Transverse colon (tissue), 4 donors: ENCODE results near the gene ADGRB3. TPM values are rescaled to one million over a fixed set of nuclear protein-coding genes. Genes with fewer than 3 reads are reported as not detected.

ENCODE experiments used
- DNase-seq: peaks from one replicate; pipeline ENCODE4 v3.0.0-alpha.2; 2019
- H3K27ac ChIP-seq, 4 donors: fragments of 200-600 bp; sonication (generic); 2 replicates each; pipeline ENCODE4 v1.5.1; 2016 to 2018; ENCODE audit warnings: inconsistent platforms in 4 of 4
- H3K27me3 ChIP-seq: fragments of 200-600 bp; sonication (generic); 2 replicates; pipeline ENCODE4 v1.5.1; 2017; ENCODE audit warnings: inconsistent platforms
- H3K36me3 ChIP-seq, 4 donors: fragments of 200-600 bp; sonication (generic); 2 replicates each; pipeline ENCODE4 v1.5.1; 2017 to 2019; ENCODE audit warnings: inconsistent platforms in 4 of 4
- H3K4me1 ChIP-seq, 4 donors: fragments of 200-600 bp; sonication (generic); 2 replicates each; pipeline ENCODE4 v1.5.1; 2017 to 2020; ENCODE audit warnings: inconsistent platforms in 4 of 4
- H3K4me3 ChIP-seq, 4 donors: fragments of 200-600 bp; sonication (generic); 1 replicate in 1 of 4; 2 replicates in 3 of 4; pipeline versions ENCODE4 v1.5.1 to v1.6.1; 2017 to 2019; ENCODE audit warnings: inconsistent platforms in 4 of 4
- H3K9me3 ChIP-seq, 2 donors: fragments of 200-600 bp; sonication (generic); 2 replicates each; pipeline ENCODE4 v1.5.1; 2017 to 2019; ENCODE audit warnings: inconsistent platforms in 2 of 2
- CTCF ChIP-seq, 5 experiments: fragments of 200-600 bp in 3 of 5; fragments of 450-650 bp in 2 of 5; sonication (generic) in 3 of 5; IDR thresholded peaks; 1 replicate in 2 of 5; 2 replicates in 3 of 5; pipeline ENCODE4 v1.5.1; 2016 to 2017; ENCODE audit warnings: antibody characterized with exemption in 5 of 5, inconsistent platforms in 3 of 5, mild to moderate bottlenecking in 2 of 5, moderate library complexity in 1 of 5
- EP300 ChIP-seq: sonication (generic); formaldehyde crosslinking; IDR thresholded peaks from one replicate; pipeline ENCODE4 v1.6.1; 2017; ENCODE audit warnings: antibody characterized with exemption, low read depth
- POLR2A ChIP-seq: fragments of 450-650 bp; IDR thresholded peaks from one replicate; pipeline ENCODE4 v1.6.1; 2016; ENCODE audit warnings: antibody characterized with exemption, mild to moderate bottlenecking, moderate library complexity
- POLR2AphosphoS5 ChIP-seq, 3 donors: sonication (generic); formaldehyde crosslinking; IDR thresholded peaks; one replicate each; pipeline ENCODE4 v1.6.1; 2016; ENCODE audit warnings: antibody characterized with exemption in 3 of 3
- WGBS, 2 donors: methylation state at CpG; one replicate each; pipeline ENCODE4 v1.1.5; 2018; ENCODE audit warnings: low coverage in 1 of 2; 5-methylcytosine and 5-hydroxymethylcytosine counted together
- in situ Hi-C, 4 donors: fragments of 200-750 bp; cut with MboI; loops; one replicate each; pipeline versions ENCODE4 v1.15.0 to v1.15.1; 2017; ENCODE audit warnings: low sequenced_read_pairs in 3 of 4, low pct_ligation_motif_present in 1 of 4, low pct_unique_long_range_greater_than_20kb in 1 of 4
- intact Hi-C: fragments of 100-400 bp; cut with DNase I; formaldehyde crosslinking; loops from one replicate; pipeline ENCODE4 v1.15.1; 2023; ENCODE audit warnings: low total_unique reads
- total RNA-seq, 4 donors: library from RNA; depleted of rRNA; stranded (reverse); fragments of >200 nt; gene quantifications; one replicate each; pipeline ENCODE4 v1.1.0, GENCODE V29; 2016

ADGRB3 gene
- total RNA-seq, 4 donors from 2014 or later, result 0.37 to 20.5 (median 2.2) TPM

GRCh38 chr6:68891419-68891818 is 256.3 kb downstream of the ADGRB3 start:
- intact Hi-C loops (no loop called here), in situ Hi-C loops (no loop called here)
- no peak overlapping the region for H3K4me3 ChIP-seq
- no peak overlapping the region for H3K27ac ChIP-seq
- TF ChIP-seq EP300 (no peak), CTCF (IDR thresholded peaks at IDR 0.05) (no peak), POLR2AphosphoS5 (IDR thresholded peaks at IDR 0.05) (no peak), POLR2A (no peak)
- DNase-seq, result no peak
- no peaks in the 10 kb centered on the region for H3K4me1 ChIP-seq
- H3K9me3 ChIP-seq, result no peaks in the 10 kb centered on the region
- H3K27me3 ChIP-seq, result no peaks in the 10 kb centered on the region
- no peaks in the 10 kb centered on the region for H3K36me3 ChIP-seq

GRCh38 chr6:68892452-68892851 is 257.4 kb downstream of the ADGRB3 start:
- 81 to 88% methylated on average over 3 of the region's 3 CpGs for WGBS, 2 donors
- H3K36me3 ChIP-seq, result no peaks in the 10 kb centered on the region
- DNase-seq, result no peak
- in situ Hi-C loops (no loop called here), intact Hi-C loops (no loop called here)
- no peaks in the 10 kb centered on the region for H3K9me3 ChIP-seq
- no peak overlapping the region for H3K4me3 ChIP-seq
- no peak overlapping the region for H3K27ac ChIP-seq
- no peaks in the 10 kb centered on the region for H3K4me1 ChIP-seq
- no peaks in the 10 kb centered on the region for H3K27me3 ChIP-seq
- TF ChIP-seq POLR2AphosphoS5 (IDR thresholded peaks at IDR 0.05) (no peak), EP300 (no peak), CTCF (IDR thresholded peaks at IDR 0.05) (no peak), POLR2A (no peak)

- Histone ChIP-seq H3K27me3 (no peaks in the 10 kb centered on the region), H3K4me3 (no peak overlapping the region), H3K4me1 (no peaks in the 10 kb centered on the region), H3K36me3 (no peaks in the 10 kb centered on the region), H3K27ac (no peak overlapping the region), H3K9me3 (no peaks in the 10 kb centered on the region)
- intact Hi-C loops (no loop called here), in situ Hi-C loops (no loop called here)
- TF ChIP-seq POLR2A (no peak), CTCF (IDR thresholded peaks at IDR 0.05) (no peak), POLR2AphosphoS5 (IDR thresholded peaks at IDR 0.05) (no peak), EP300 (no peak)
- DNase-seq, result no peak
- WGBS, 2 donors, result 33 to 55% methylated on average over 1 of the region's 1 CpG
Observed at GRCh38 chr6:68895929-68896328, 260.8 kb downstream of the ADGRB3 start.

GRCh38 chr6:68901044-68901443 is 266.0 kb downstream of the ADGRB3 start:
- in situ Hi-C loops, result no loop called here

More at GRCh38 chr6:68901044-68901443, 266.0 kb downstream of the ADGRB3 start:
- intact Hi-C loops, result no loop called here
- H3K36me3 ChIP-seq, result no peaks in the 10 kb centered on the region
- TF ChIP-seq EP300 (no peak), POLR2A (no peak), CTCF (IDR thresholded peaks at IDR 0.05) (no peak)
- no peak overlapping the region for H3K4me3 ChIP-seq
- 100% methylated on average over 1 of the region's 1 CpG; no CpG with 5 or more reads in 1 of the 2 donors for WGBS, 2 donors
- H3K27ac ChIP-seq, result no peak overlapping the region
- H3K4me1 ChIP-seq, result no peaks in the 10 kb centered on the region
- no peaks in the 10 kb centered on the region for H3K9me3 ChIP-seq
- no peaks in the 10 kb centered on the region for H3K27me3 ChIP-seq
- no peak for DNase-seq
